Measurements from ENCODE around the gene ATRX. TPM values are rescaled to one million over a fixed set of nuclear protein-coding genes. Genes with fewer than 3 reads are reported as not detected.

Gene ATRX
- total and polyA plus RNA-seq, 2 donors (not counting 3 experiments of a cell fraction or from before 2014, with no cell fraction given), result 23.5 to 101 TPM

DNA sequence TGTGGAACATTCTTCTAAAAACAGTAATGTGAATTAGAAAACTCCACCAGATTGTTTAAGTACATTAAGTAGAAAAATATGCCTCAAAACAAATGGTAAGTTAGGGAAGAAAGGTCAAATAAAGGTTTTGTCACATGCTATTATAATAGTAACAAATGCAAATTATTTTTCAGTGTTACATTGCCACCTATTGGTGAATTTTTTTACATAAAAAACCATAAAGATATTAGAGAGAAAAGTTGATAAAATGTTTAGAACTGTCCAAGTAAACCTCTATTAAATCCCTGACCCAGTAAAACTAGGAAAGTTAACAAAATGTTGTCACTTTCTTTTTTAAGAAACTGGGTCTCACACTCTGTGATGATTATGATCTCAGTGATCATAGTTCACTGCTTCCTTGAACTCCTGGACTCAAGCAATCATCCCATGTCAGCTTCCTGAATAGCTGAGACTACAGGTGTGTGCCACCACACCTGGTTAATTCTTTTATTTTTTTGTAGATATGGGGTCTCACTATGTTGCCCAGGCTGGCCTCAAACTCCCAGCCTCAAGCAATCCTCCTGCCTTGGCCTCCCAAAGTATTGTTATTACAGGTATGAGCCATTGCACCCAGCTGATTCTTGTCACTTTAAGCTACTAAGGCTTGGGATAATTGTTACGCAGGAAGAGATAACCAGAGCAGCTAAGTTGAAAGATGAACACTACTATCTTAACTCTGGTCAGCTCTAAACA, 157.6 kb downstream of the ATRX start:
- no peaks in the 10 kb centered on the region for H3K36me3 ChIP-seq (ENCODE audit: control insufficient read depth in 2 of 2, extremely low read depth in 1 of 2, insufficient read depth in 2 of 2, low read length in 2 of 2)
- no peaks in the 10 kb centered on the region for H3K27me3 ChIP-seq (ENCODE audit: control insufficient read depth in 2 of 2, insufficient read depth in 2 of 2, low read length in 2 of 2)
- H3K4me1 ChIP-seq (ENCODE audit: control insufficient read depth, extremely low read depth, insufficient read depth, low read length), result no peaks in the 10 kb centered on the region
- peaks cover under 1% of the 10 kb centered on the region for H3K79me2 ChIP-seq (ENCODE audit: control insufficient read depth, insufficient read depth, low read length)
- H3K9me3 ChIP-seq (replicated peaks; ENCODE audit: control insufficient read depth, insufficient read depth, low read length), result no peaks in the 10 kb centered on the region
- TF ChIP-seq GATA2 (IDR thresholded peaks at IDR 0.05; ENCODE audit: insufficient read depth, insufficient read length, low read depth, low read length) (no peak), MYC (IDR thresholded peaks at IDR 0.05; ENCODE audit: low read depth, low read length) (no peak), EZH2 (IDR thresholded peaks at IDR 0.05; ENCODE audit: borderline replicate concordance, low read depth, low read length, severe bottlenecking) (no peak), POLR2AphosphoS5 (IDR thresholded peaks at IDR 0.05; ENCODE audit: insufficient read depth, low read depth, low read length) (no peak), POLR2A (IDR thresholded peaks at IDR 0.05; ENCODE audit: low read depth, low read length) (no peak), JUN (IDR thresholded peaks at IDR 0.05; ENCODE audit: borderline replicate concordance, insufficient read depth, insufficient read length, low read depth) (no peak), FOS (IDR thresholded peaks at IDR 0.05; ENCODE audit: borderline replicate concordance, insufficient read depth, low read length) (no peak)
- TF ChIP-seq, protein P1, sequence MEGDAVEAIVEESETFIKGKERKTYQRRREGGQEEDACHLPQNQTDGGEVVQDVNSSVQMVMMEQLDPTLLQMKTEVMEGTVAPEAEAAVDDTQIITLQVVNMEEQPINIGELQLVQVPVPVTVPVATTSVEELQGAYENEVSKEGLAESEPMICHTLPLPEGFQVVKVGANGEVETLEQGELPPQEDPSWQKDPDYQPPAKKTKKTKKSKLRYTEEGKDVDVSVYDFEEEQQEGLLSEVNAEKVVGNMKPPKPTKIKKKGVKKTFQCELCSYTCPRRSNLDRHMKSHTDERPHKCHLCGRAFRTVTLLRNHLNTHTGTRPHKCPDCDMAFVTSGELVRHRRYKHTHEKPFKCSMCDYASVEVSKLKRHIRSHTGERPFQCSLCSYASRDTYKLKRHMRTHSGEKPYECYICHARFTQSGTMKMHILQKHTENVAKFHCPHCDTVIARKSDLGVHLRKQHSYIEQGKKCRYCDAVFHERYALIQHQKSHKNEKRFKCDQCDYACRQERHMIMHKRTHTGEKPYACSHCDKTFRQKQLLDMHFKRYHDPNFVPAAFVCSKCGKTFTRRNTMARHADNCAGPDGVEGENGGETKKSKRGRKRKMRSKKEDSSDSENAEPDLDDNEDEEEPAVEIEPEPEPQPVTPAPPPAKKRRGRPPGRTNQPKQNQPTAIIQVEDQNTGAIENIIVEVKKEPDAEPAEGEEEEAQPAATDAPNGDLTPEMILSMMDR (IDR thresholded peaks at IDR 0.05; ENCODE audit: extremely low read depth in 1 of 2, insufficient read depth in 1 of 2, low read depth in 1 of 2, low read length in 2 of 2), result no peak
- TF ChIP-seq, protein P2, sequence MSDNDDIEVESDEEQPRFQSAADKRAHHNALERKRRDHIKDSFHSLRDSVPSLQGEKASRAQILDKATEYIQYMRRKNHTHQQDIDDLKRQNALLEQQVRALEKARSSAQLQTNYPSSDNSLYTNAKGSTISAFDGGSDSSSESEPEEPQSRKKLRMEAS (IDR thresholded peaks at IDR 0.05; ENCODE audit: insufficient read depth, insufficient read length), result no peak
- POLR2A ChIA-PET, result no interaction called here
- intact Hi-C loops (cut with micrococcal nuclease), result loop anchor here (5.0 kb wide), 1 partner anchor 1071 kb away; no protein-coding TSS in a partner anchor
- H3K4me2 ChIP-seq (ENCODE audit: insufficient read depth, low read length), result no peak overlapping the region
- no peaks in the 10 kb centered on the region for H3K9me1 ChIP-seq (replicated peaks; ENCODE audit: control insufficient read depth, extremely low read depth, insufficient read depth, low read length)
- BruUV-seq (replicated peaks), result no TSS peak
- DNase-seq (ENCODE audit: low read depth, low spot score) (peak; percentile 2), FAIRE-seq (no peak)
- no peak overlapping the region for H3K9ac ChIP-seq (replicated peaks; ENCODE audit: extremely low read depth, insufficient read depth, low read length)
- H3K27ac ChIP-seq (ENCODE audit: insufficient read depth, low read depth, low read length), result no peak overlapping the region
- H2AFZ ChIP-seq (ENCODE audit: low read depth, low read length), result no peak overlapping the region
- H4K20me1 ChIP-seq (replicated peaks; ENCODE audit: control insufficient read depth, extremely low read depth, insufficient read depth, low read length), result no peaks in the 10 kb centered on the region
- dilution Hi-C loops (cut with MboI; ENCODE audit: extremely low pct_ligation_motif_present, low sequenced_read_pairs), result no loop called here
- CTCF ChIA-PET, result interaction anchor here (0.7 to 2.2 kb wide), 9 partner anchors 14 to 1350 kb away, joined by 3 to 10 read pairs (median 3); partner anchors contain the start of gene COX7B
- H3K4me3 ChIP-seq (replicated peaks in 1 of 3; ENCODE audit: insufficient read depth in 1 of 3, low read depth in 1 of 3, low read length in 3 of 3), result no peak overlapping the region
